Measurements from ENCODE around the gene DLG1. TPM values are rescaled to one million over a fixed set of nuclear protein-coding genes. Genes with fewer than 3 reads are reported as not detected.

DLG1 gene
- total and polyA plus RNA-seq, 4 donors = 12.7 to 51.2 (median 22.3) TPM

DNA sequence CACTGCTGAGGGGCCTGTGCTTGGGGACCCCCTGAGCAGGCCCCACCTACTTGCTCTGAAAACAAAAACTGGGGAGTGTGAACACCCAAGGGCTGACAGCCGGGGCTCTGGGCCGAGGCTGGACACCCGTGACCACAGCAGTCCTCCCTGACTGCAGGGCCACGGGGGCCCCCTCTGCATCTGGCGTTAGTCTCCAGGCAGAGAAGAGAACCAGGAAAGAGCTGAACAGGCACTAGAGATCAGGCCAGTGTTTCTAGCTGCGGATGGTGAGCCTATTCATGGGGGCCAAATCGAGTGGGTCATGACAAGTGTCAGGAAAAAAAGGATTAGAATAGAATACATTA, 285.9 kb downstream of the DLG1 start:
- Histone ChIP-seq H3K9ac (ENCODE audit: low read depth in 1 of 2, low read length in 2 of 2) (no peak overlapping the region), H3K36me3 (ENCODE audit: control insufficient read depth in 4 of 4, insufficient read depth in 3 of 4, low read depth in 1 of 4, low read length in 3 of 4) (no peaks in the 10 kb centered on the region), H3K9me3 (ENCODE audit: control insufficient read depth in 4 of 4, low read length in 3 of 4) (no peaks in the 10 kb centered on the region), H3K4me1 (ENCODE audit: control insufficient read depth in 4 of 4, insufficient read depth in 4 of 4, low read length in 3 of 4) (no peaks in the 10 kb centered on the region), H3K27ac (ENCODE audit: low read depth in 1 of 2, low read length in 2 of 2) (no peak overlapping the region), H3K4me3 (ENCODE audit: low read depth in 1 of 3, low read length in 3 of 3) (no peak overlapping the region), H3K27me3 (ENCODE audit: control insufficient read depth in 4 of 4, insufficient read depth in 4 of 4, low read length in 3 of 4) (no peaks in the 10 kb centered on the region)
- no peak for DNase-seq (ENCODE audit: low spot score)
- 97% methylated on average over 7 of the region's 7 CpGs for WGBS
- TF ChIP-seq NR2F2 (IDR thresholded peaks at IDR 0.05) = no peak
- TF ChIP-seq REST (IDR thresholded peaks at IDR 0.05) = no peak
- no peak for TF ChIP-seq TAF1 (conservative IDR thresholded peaks at IDR 0.05)
- no peak for TF ChIP-seq ATF3 (IDR thresholded peaks at IDR 0.05)
- no peak for TF ChIP-seq YY1 (IDR thresholded peaks at IDR 0.05)
- no peak for TF ChIP-seq RAD21 (IDR thresholded peaks at IDR 0.05)
- no peak for TF ChIP-seq FOXA1 (IDR thresholded peaks at IDR 0.05)
- no peak for TF ChIP-seq GABPA (IDR thresholded peaks at IDR 0.05 in 1 of 2, conservative IDR thresholded peaks at IDR 0.05 in 1 of 2)
- TF ChIP-seq, protein P1, sequence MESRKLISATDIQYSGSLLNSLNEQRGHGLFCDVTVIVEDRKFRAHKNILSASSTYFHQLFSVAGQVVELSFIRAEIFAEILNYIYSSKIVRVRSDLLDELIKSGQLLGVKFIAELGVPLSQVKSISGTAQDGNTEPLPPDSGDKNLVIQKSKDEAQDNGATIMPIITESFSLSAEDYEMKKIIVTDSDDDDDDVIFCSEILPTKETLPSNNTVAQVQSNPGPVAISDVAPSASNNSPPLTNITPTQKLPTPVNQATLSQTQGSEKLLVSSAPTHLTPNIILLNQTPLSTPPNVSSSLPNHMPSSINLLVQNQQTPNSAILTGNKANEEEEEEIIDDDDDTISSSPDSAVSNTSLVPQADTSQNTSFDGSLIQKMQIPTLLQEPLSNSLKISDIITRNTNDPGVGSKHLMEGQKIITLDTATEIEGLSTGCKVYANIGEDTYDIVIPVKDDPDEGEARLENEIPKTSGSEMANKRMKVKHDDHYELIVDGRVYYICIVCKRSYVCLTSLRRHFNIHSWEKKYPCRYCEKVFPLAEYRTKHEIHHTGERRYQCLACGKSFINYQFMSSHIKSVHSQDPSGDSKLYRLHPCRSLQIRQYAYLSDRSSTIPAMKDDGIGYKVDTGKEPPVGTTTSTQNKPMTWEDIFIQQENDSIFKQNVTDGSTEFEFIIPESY (IDR thresholded peaks at IDR 0.05) = no peak
- no peak for TF ChIP-seq EGR1 (IDR thresholded peaks at IDR 0.05; ENCODE audit: low read depth in 2 of 2)
- no peak for TF ChIP-seq MAX (IDR thresholded peaks at IDR 0.05)
- no peak for TF ChIP-seq SP1 (IDR thresholded peaks at IDR 0.05)
- no peak for TF ChIP-seq HNF4A (conservative IDR thresholded peaks at IDR 0.05)
- TF ChIP-seq JUND (IDR thresholded peaks at IDR 0.05) = no peak
- no peak for TF ChIP-seq HNF4G (IDR thresholded peaks at IDR 0.05)
- TF ChIP-seq RXRA (IDR thresholded peaks at IDR 0.05) = no peak
- TF ChIP-seq FOXA2 (IDR thresholded peaks at IDR 0.05) = no peak
- TF ChIP-seq CTCF (IDR thresholded peaks at IDR 0.05; ENCODE audit: low read depth, low read length, missing input control) = no peak

All from liver (tissue), 9 donors.